GM23248 (cell line): Measurements from ENCODE around the gene TEAD2.

Source experiments
- EZH2 ChIP-seq: fragments of 200-600 bp; sonication (generic); IDR thresholded peaks from 2 replicates; pipeline ENCODE4 v1.6.1; 2018; ENCODE audit warnings: antibody characterized with exemption, mild to moderate bottlenecking; ENCODE audit not compliant: insufficient read depth, poor library complexity, severe bottlenecking
- EZH2phosphoT487 ChIP-seq: fragments of 200-600 bp; sonication (generic); IDR thresholded peaks from 2 replicates; pipeline ENCODE4 v1.6.1; 2018; ENCODE audit warnings: antibody characterized with exemption, moderate library complexity, mild to moderate bottlenecking, low read depth; ENCODE audit not compliant: insufficient read depth

DNA sequence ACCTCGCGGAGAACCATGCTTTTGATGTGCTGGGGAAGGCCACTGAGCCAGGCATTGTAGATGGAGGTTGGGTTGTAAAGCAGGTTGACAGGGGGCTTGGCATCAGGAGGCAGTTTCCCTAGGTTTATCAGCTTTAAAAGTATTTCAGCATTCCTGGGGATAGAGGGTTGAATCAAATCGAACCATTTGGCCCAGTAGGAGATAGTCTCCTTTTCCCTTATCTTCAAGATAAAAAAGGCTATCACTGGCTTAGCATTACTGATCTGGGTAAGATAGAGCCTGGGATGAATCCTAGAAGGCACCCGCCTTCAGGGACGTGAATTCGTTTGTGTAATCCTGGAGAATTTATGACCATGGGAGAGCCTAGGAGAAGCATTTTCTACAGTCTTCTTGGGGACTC lies 67.8 kb downstream of the TEAD2 start:
- TF ChIP-seq EZH2: no peak
- no peak for TF ChIP-seq EZH2phosphoT487
